Measurements from ENCODE around the gene TLE4.

The TLE4 gene

DNA sequence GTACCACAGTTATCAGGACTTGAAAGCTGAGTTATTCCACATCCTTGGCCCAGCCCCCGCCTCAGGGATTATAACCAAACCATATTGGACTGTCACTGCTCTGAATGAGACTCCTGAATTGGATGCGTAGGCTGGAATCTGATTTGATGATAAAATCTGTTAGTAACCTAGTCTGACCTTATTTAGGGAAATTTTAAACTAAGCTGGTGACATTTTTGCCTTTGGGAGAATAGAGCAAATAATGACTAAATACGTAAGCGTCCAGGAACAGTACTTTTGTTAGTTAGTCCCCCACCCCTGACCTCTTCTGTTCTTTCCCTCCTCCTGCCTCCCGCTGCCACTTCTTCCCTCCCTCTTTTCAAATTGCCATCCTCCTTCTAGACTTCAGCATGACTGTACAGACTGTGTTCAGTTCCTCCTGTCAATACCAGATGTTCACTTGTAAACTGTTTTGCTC is 92.6 kb downstream of the TLE4 start:
- peak; percentile 28 for DNase-seq (ENCODE audit: low spot score)

DNA sequence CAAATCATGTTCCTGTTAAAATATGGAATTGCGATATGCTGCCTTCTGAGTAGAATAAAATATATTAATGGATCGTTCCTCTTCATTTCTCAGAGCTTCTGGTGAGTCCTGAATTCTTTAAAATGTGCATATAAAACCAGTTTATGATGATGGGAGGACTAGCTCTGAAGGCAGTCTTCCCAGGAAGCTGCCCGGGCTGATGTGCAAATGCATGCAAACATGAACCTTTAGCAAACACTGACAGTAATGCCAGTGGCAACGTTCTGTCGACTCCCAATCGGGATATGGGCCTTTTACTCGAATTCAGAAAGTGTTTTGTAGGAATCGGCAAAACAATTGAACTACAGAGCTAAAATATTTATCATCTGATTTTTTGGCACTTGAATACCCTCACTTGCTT is 93.6 kb downstream of the TLE4 start:
- no peak for DNase-seq (ENCODE audit: low spot score)

DNA sequence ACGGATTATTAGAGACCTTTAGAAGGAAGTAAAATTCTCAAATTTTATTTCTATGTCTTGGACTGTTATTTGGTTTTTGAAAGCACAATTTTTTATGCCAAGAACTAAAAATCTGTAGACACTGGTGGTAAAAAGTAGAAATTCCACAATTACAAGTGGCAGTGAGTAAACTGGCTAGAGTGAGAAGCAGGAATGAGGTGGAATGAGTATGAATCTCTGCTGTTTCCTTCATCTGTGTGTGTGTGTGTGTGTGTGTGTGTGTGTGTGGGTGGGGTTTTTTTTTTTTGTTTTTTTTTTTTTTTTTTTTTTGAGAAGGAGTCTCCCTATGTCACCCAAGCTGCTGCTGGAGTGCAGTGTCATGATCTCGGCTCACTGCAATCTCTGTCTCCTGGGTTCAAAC is 94.2 kb downstream of the TLE4 start:
- DNase-seq (ENCODE audit: low spot score) = no peak

DNA sequence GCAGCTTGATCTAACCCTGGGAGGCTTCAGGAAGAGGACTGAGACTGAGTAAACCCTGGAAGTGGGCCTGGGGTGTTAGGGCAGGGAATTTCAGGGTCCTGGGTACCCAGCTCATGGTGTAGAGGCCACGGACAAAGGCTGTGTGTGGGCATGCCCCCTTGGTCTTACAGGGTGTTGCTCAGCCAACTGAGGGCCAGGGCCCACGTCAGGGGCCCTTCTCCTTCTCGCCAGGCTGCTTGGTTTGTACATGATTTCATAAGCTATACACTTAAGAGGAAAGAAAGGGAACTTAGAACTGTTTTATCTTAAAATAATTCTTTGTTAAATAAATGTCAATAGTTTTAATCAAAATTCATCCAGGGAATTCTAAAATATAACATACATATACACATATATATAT is 95.4 kb downstream of the TLE4 start:
- no peak for DNase-seq (ENCODE audit: low spot score)

DNA sequence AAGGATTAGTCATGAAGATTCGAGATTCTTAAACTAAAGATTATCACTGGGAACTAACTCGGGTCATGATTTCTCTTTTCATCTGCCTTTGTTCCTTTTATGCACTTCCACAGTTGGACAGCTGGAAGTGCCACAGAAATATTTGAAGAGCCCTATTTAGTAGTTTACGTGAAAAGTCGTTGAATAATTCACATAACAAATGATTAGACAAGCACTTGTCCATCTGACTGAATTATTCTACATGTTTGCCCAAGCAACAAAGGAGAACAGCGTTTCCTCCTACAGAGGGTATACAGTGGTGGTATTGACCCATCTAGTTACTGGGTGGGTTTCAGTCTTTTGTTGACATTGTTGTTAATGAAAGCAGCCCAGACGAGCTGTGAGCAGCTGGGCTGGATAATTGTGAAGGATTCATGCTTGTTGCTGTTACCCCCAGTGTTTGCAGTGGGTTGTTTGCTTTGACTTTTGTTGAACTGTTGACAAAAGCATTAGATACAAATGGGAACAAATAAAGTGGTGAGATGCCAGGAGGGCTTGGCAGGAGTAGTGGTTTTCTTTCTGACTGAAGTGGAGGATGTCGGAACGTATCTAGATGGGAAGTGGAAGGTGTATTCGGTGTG is 96.2 kb downstream of the TLE4 start:
- DNase-seq (ENCODE audit: low spot score) = no peak

DNA sequence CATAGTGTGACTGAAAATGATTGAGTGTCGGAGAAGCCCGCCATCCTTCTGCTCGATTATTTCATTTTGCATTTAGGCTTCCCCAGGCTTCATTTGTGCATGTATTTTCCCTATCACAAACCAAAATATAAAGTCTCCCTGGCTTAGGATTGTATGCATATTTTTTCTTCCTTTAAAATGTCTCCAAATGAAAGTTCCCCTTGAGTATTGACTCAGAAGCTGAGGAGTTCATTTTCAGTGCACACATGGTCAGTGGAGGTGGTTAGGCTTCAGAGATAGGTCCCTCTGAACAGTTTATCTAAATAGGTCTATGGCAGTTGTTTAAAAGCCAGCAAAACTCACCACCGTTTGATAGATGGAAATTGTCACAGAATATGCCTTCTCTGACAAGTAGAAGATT is 97.2 kb downstream of the TLE4 start:
- no peak for DNase-seq (ENCODE audit: low spot score)

DNA sequence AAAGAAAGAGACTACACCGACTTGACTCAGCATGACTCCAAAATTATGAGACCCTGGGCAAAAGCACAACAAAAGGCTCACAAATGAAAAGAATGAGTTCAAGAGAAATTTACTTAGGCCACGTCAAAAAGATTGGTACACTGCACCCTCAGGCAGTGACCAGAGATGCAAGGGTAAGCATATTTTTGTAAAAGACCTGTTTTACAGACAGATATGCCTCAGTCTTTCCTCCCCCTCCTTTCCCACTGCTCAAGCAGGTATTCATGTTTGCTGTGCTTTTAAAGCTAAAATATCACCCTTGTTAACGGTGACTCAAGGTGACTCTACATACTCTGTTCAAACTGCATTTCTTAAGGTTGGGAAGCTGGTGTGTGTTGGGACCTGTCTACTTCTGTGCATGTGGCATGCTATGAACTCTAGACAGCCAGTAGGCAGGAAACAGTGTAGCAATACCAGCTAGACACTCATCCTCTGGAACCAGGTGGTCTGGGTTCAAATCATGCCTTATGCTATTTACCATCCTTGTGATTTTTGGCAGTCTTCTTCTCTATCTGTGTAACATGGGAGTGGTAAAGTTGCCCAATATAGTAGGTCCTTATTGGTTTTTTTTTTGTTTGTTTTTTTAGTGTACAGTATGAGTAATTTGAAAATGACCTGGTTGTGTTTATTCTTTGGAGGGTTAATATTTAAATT is 98.7 kb downstream of the TLE4 start:
- DNase-seq (ENCODE audit: low spot score) = no peak

DNA sequence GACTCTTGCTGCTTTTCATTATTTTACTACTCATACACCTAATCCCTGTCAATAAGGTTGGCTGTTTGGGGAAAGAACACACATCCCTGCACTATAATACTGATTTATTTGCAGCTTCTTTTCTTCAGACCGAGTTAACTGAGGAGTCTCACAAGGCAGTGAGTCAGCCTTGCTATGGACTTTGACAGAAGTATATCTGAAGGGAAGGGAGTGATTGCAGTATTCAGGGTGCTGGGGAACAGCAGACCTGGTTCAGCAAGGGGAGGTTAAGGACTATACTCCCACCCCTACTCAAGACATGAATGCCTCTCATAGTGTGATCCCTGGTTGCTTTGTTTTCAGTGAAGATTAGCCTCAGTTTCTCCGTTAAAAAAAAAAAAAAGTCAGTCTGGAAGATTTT is 99.8 kb downstream of the TLE4 start:
- DNase-seq (ENCODE audit: low spot score) = no peak

DNA sequence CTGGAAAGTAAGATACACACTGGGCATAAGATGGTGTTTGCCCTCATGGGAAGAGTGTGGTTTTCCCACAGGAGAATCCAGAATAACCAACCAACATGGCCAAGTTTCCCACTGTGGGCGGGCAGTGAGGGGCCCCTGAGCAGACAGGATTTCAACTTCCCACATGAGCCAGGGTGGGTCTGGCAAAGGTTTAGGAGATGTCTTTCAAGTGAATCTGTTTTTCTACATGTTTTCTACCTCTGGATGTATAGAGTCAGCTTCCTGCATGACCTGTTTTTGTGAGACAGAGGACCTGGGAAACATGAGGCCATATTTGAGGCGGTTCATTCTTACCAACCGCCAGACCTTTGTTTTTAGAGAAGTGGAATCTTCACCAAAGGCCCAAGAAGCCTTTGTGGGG is 100.5 kb downstream of the TLE4 start:
- no peak for DNase-seq (ENCODE audit: low spot score)

DNA sequence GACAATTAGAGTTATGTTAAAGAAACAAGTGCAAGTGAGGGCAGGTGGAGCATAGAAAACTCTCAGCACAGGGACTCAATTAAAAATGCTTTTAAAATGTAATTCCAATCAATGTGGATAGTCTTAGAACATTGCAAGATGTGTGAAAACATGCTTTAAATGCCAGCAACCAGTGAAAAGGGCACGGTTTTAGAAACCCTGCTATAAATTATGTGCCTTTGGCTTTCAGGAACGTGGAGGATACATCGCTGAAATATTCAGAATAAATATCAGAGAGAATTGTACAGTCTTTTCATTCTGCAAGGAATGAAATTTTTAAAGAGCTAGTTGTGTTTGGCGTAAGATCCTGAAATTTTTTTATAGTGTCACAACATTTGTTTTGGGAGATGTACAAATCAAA is 101.1 kb downstream of the TLE4 start:
- no peak for DNase-seq (ENCODE audit: low spot score)

DNA sequence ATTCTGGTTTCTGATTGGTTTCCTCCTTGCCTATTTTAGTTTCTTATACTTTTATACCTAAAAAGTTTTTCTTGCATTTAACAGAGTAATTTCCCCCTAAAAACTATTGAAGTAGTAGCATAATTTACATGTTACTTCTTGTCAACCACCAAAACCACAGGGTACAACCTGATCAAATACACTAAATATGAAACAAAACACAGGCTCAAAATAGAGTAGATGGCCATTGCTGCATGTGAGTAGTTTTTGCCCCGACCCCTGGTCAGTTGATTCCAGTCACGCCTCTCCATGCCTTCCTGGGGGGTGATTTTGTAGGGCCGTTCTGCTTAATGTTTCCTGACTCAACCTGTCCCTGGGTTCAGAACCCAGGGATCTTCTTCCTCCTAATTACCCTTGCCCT is 101.8 kb downstream of the TLE4 start:
- DNase-seq (ENCODE audit: low spot score) = no peak

DNA sequence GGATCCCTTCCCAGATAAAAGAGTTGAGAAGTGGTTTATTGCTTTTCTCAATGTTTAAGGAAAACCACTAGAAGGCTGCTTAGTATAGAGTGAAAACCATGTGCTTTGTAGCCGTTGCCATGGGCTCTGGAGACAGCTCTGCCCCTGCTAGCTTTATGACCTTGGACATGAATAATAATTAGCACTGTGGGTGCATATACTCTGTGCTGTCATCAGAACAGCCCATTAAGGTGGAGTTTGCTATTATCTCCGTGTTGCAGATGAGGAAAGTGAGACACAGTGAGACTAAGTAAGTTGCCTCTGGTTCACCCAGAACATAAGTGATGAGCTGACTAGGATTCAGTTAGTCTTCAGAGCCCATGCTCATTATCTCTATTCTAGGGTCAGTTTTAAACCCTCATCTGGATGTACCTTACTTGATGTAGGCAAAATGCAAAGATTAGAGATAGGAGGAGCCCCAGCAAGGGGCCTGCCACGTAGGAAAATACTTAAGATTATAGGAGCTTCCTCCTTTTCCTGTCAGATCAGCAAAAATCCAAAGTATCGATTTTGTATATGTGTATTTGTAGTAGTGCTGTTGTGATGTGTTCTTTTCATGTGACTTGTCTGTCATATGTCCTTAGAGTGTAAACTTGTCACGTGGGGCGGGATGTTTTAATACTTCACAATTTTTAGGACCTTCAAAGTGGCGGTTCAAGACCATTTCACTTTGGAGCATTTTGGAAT is 102.5 kb downstream of the TLE4 start:
- no peak for DNase-seq (ENCODE audit: low spot score)

DNA sequence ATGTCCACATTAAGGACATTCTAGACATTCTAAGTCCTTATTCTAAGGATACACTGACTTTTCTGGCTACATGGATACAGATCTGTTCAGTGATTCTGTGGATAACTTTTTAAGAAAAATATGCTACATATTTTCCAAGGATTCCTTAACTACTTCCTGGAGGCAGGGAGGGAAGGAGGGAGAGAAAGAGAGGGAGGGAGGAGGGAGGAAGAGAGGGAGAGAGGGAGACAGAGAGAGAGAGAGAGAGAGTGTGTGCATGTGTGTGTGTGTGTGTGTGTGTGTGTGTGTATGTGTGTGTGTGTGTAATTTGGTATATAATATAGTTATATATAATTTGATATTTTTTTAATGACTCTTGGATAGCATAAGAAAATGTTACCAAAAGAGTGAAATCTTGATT is 109.8 kb downstream of the TLE4 start:
- no peak for DNase-seq (ENCODE audit: low spot score)

DNA sequence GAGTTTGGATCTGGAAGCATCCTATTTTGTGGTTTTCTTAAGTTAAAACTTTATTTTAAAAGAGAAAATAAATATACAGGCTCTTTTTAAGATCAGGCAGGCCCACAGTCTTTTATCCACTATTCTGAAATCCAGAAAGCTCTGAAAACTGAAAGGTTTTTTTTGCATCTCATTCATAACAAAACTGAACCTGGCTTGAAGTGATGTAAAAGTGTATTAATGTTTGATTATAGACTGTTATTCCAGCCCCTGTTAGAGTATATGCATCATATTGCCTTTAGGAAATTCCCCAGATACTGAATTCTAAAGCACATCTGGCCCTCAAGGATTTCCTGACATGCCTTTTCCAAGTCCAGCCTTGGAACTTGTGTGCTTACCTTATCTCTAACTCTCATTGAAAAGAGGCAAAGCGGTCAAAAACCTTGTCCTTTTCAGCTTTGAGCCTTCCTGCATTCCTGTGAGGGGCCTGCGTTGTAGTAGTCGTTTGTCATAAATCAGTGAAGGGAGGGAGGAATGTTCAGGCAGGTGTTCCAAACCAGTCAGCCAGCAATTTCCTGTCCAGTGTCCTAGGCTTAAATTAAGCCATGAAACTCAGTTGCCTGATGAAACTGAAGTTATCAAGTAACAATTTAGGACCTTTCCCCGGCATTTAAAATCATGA is 110.4 kb downstream of the TLE4 start:
- no peak for DNase-seq (ENCODE audit: low spot score)

DNA sequence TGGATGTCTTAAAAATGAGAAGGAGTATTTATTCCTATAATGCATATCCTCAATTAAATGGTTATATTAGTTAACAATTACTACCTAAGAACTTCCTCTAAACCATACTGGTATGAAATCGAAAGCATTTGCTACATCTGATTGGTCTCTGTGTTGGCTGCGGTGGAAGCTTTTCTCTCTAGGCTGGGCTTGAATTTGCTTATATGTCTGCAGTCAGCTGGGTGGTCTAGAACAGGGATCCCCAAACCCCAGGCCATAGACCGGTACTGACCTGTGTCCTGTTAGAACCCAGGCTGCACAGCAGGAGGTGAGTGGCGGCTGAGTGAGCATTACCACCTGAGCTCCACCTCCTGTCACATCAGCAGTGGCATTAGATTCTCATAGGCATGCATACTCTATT is 112.3 kb downstream of the TLE4 start:
- DNase-seq (ENCODE audit: low spot score) = no peak

DNA sequence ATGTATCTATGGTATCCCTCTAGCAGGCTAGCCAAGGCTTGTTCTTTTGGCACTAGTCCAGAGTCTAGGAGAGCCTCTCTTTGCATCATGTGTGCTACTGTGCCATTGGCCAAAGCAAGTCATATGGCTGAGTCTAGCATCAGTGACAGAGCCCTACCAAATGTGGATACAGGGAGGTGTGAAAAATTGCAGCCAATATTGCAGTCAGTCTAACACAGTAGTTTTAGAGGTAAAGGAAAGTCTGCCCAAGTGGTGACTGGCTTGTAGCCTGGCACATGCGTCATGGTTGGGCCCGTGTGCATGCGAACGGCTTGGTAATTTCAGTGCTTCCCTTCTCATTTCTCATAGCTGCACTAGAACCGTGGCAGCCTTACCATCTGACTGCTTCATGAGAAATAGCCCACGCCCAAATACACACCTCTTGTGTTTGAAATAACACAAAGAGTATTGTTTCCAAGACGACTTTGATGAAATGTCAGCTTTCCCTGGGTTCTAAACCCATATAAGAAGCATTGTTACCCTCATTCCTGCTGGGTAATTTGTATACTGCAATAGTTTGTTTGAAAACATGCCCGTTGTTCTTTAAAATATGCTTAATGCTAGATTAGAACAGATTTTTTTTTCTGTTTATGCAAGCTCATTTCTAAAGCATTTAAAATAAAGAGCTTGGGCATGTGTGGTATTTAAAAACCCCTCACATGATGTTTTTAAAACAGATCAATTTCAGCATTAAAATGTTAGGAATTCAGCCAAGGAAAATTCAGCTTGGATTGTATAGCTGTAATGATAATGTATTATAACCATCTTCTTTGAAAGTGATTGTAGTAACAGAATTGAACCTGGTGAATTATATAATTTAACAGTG is 113.2 kb downstream of the TLE4 start:
- no peak for DNase-seq (ENCODE audit: low spot score)

DNA sequence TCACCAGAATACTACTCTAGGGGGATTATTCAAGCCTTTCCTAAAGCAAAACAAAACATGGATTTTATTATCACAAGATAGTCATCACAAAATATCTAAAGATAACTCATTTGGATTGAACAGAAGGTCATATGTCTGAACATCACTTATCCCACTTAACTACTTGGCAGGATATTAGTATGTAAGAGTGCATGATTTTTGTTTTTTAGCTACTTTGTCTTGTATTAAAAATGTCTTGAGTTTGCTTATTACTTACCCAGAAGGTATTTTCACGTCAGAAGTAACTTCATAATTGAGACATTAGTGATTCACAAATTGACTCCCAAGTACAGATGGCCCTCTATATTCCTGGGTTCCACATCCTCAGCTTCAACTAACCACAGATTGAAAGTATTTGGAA is 113.8 kb downstream of the TLE4 start:
- no peak for DNase-seq (ENCODE audit: low spot score)

DNA sequence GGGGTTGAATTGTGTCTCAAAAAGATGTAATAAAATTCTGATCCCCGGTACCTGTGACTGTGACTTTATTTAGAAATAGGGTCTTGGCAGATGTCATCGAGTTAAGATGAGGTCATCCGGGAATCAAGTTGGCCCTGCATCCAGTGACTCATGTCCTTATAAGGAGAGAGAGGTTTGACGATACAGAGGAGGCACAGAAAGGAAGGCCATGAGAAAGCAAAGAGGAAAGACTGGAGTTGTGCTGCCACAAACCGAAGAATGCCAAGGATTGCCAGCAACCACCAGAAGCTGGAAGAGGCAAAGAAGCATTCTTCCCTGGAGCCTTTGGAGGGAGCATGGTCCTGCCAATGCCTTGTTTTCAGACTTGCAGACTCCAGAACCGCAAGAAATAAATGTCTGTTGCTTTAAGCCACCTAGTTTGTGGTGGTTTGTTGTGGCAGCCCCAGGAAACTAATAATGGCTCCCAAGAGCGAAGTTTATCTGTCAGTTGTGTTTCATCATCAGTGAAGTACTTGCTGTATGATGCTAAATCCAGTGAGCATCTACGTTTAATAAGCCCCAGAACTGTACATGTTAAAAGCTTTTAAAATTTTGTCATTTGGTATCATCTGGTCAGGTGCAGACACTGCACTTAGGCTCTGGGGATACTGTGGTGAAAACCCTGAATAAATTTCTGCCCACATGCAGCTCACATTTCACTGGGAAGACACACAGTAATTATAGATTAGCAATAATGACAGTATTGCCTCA is 114.8 kb downstream of the TLE4 start:
- peak; percentile 35 for DNase-seq (ENCODE audit: low spot score)

DNA sequence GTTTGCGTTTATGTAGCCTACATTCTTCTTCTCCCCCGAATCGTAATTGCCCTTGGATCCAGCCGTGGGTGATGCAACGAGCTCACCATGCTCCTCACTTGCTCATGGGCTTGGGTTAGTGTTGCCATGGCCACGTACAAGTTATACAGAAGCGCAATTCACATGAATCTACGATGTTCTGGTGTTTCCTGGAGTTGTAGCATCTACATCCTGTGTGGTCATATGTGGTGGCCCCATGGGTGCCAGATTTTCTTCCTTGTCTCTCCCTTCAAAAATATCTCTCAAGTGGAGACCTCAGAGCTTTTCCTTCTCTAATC is 115.3 kb downstream of the TLE4 start:
- DNase-seq (ENCODE audit: low spot score) = no peak

DNA sequence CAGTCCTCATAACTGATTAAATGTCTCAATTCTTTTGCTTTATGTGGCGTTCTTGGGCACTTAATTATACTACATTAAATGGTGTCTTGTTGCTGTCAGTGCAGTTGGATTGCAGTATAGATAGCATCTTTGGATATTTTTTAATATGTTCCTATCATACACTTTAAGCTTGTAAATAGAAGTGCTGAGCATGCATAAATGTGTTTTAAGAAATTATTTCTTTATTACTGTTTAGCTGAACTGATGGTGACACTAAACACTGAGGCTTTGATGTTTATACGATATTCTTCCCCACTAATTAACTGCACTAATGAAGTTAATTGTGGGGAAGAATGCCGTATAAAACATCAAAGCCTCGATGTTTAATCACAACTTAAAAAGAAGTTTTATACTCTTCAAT is 116.6 kb downstream of the TLE4 start:
- no peak for DNase-seq (ENCODE audit: low spot score)

DNA sequence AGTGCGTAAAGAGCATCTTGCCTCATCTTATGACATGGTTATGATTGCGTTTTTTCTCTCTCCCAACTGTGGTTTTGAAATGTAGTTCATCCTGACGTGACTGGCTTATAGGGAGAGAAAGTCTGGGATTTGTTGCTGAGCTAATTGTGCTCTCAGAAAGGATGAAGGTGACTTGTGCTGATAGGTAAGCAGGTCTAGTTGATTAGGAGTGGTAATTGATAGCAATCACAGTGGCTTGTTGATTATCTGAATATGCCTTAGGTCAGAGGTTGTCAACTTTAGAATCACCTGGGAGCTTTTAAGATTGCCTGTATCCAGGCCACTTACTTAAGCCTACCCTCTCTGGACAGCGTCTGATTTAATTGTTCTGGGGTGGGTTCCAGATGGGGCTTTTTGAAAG is 117.8 kb downstream of the TLE4 start:
- DNase-seq (ENCODE audit: low spot score) = no peak

Data from cerebellar cortex (tissue), 1 donor.